HT1080 (cell line): ENCODE results near the gene OR5H2. TPM values are rescaled to one million over a fixed set of nuclear protein-coding genes. Genes with fewer than 3 reads are reported as not detected.
A peak's percentile ranks its signal among the peaks of the same experiment; 100 is the strongest.
"Not testable (repeated sequence)": the region's sequence is repeated elsewhere in the genome, so short reads cannot be mapped to it uniquely, and the experiment has no call there.

Experiments used
- DNase-seq: peaks from one replicate; pipeline ENCODE4 v3.0.0-alpha.2; 2015; ENCODE audit warnings: low read depth
- polyA plus RNA-seq, 2 experiments: library from polyadenylated mRNA; depleted of rRNA; stranded (reverse); fragments of >200 nt; gene quantifications; 2 replicates each; pipeline ENCODE4 v1.2.3, GENCODE V29; 2015
- total RNA-seq: library from RNA; depleted of rRNA; stranded (reverse); fragments of >200 nt; shearing (Covaris generic); gene quantifications from 2 replicates; pipeline ENCODE4 v1.2.3, GENCODE V29; 2014; rRNA removed

Gene OR5H2
- not detected in 2 replicates for total RNA-seq
- polyA plus RNA-seq (2015; cell fraction: cytosol; rRNA removed), result not detected in 2 replicates
- not detected in 2 replicates for polyA plus RNA-seq (2015; cell fraction: nucleus; rRNA removed)

- DNase-seq, result no peak
These were observed at the start of gene OR5H2 for GRCh38 chr3:98282205-98282604. OR5H2 (plus strand) TSS chr3:98282505; CDS start chr3:98282903, 398 bp downstream.

DNA sequence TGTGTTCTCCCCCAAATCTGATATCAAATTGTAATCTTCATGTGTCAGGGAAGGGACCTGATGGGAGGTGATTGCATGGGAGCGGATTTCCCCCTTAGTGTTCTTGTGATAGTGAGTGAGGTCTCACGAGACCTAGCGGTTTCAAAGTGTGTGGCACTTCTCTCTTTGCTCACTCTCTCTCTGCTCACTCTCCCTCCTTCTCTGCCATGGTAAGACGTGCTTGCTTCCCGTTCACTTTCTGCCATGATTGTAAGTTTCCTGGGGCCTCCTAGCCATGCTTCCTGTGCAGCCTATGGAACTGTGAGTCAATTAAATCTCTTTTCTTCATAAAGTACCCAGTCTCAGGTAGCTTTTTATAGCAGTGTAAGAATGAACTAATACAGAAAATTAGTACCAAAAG lies 48.8 kb upstream of the OR5H2 start:
- no peak for DNase-seq

- no peak for DNase-seq
These were observed 42.2 kb upstream of the OR5H2 start for GRCh38 chr3:98240131-98240530.

GRCh38 chr3:98242155-98242554 lies 40.1 kb upstream of the OR5H2 start:
- no peak for DNase-seq

GRCh38 chr3:98243843-98244242 lies 38.5 kb upstream of the OR5H2 start:
- DNase-seq, result no peak

DNA sequence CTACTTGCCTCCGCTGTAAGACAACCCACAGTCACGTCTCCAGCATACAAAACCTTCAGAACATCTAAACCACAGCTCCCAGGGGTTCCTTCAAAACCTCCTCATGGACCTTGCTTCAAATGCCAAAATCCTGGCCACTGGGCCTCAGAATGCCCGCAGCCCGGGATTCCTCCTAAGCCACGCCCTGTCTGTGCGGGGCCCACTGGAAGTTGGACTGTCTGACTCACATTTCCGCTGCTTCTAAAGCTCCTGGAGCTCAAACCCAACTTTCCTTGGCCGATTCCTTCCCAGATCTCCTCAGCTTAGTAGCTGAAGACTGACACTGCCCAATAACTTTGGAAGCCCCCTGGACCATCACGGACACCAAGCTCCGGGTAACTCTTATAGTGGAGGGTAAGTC lies 36.2 kb upstream of the OR5H2 start:
- peak; percentile 65 for DNase-seq

GRCh38 chr3:98256026-98256425 lies 26.3 kb upstream of the OR5H2 start:
- not testable (repeated sequence) for DNase-seq

DNA sequence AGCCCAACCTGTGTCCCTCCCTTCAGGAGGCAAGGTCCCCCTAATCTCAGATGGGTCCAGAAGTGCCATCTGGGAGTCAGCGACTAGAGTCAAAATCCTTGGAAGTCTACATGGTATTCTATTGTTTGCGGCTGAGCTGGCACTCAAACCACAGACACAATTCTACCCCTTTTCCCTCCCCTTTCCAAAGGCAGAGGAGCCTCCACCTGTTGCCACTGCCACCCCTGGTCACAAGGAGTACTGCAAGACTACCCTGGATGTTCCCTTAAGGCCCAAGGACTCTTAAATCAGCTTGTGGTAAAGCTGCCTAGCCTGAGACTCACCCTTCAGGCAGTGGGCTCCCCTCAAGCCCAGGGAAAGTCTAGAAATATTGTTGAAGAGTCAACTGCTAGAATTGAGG lies 22.6 kb upstream of the OR5H2 start:
- DNase-seq, result peak; percentile 34

DNA sequence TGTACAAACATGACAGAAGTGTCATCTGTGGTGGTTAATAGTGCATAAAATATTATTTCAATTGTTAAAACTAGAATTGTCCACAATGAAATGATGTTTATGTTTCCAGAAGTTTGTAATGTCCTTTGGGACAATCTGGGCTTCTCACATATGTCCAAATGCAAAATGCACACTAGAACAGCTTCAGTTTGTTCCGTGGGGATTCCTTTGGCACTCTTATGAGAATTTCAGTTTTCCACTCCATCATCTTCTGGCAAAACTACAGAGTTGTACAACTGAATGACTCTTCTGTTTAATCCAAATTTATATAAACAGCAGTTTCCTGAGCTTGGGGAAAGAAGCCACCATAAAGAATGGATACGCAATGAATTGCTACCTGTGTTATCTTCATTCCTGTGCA lies 20.3 kb upstream of the OR5H2 start:
- no peak for DNase-seq

DNA sequence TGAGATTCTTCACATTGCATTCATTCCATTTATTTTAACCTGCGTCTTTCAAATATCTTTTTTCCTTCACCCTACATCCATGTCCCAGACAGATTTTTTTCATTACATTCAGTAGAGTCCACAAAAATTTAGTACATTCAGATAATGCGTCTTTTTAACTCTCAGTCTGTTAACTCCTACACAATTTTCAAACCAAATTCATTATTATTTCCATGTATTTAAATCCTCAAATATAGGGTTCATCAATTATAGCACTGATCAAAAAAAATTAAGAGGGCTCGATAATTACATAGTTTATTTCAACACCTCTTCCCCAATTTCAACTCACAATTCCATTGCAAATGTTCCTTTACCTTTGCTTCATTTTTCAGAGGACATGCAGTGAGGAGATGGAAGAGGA lies 18.4 kb upstream of the OR5H2 start, which contains the start of gene OR5H6:
Gene OR5H6, plus strand, starts transcription at position 301 of the 400 bp plus-strand sequence. Its CDS starts 89 bp downstream, at position 390.
- no peak for DNase-seq

DNA sequence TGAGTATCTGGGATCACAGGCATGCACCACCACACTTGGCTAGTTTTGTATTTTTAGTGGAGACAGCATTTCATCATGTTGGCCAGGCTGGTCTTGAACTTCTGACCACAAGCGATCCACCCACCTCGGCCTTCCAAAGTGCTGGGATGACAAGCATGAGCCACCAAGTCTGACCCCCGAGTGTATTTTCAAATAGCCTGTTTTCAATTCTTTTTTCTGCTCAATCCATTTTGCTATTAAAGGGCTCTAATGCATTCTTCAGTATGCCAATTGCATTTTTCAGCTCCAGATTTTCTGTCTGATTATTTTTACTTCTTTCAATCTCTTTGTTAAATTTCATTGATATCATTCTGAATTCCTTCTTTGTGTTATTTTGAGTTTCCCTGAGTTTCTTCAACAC lies 12.5 kb upstream of the OR5H2 start:
- DNase-seq, result no peak

DNA sequence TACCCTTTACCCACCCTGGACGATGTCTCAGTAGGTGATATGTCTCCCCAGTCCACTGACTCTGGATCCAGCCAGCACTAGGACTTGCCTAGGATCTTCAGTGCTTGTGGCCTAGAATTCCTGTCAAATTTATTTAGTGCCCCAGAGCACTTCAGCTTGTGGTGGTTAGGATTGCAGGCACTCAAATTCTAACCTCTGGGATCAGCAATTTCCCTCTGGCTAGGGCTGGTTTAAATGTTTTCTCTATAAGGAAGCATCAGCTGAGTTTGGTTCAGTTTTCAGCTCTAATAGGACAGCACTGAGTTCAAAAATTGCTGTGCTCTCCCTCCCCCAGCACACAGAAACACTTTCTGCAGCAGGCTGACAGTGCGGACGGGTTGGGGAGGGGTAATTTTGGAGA lies 10.2 kb upstream of the OR5H2 start:
- no peak for DNase-seq

DNA sequence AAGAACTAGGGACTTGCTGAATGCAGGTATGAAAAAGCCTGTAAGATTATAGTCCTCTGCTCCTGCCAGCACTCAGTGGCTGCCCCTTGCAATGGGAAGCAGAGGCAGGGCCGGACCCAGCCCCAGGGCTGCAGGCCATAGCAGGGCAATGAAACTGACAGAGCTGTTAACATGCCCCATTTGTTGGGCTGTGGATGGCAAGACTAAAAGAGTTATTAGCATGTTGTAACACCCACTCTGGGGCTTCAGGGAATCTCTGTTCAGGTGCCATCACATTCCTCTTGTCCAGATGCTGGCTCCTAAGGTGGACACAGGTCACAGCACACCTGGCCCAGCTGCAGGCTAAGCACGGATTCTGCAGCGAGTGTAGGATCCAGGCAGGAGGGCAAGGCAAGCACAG lies 7.4 kb upstream of the OR5H2 start:
- DNase-seq, result no peak

- no peak for DNase-seq
These were observed 8.6 kb downstream of the OR5H2 start for GRCh38 chr3:98290916-98291315.

- DNase-seq, result no peak
These were observed 9.1 kb downstream of the OR5H2 start for GRCh38 chr3:98291332-98291957.

DNA sequence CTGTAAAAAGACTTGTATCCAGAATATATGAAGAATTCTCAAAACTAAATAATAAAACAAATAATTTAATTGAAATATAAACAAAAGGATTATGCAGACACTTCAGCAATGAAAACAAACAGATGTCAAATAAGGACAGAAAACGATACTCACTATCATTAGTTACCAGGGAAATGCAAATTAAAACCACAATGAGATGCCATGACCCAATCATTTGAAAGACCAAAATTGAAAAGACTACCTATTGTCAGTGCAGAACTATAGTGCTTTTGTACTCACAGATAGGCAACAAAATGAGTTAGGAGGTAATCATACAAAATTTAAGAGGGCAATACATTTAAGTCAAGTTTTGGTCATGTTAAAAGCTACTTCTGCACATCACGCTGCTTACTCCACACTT lies 39.8 kb downstream of the OR5H2 start:
- no peak for DNase-seq

DNA sequence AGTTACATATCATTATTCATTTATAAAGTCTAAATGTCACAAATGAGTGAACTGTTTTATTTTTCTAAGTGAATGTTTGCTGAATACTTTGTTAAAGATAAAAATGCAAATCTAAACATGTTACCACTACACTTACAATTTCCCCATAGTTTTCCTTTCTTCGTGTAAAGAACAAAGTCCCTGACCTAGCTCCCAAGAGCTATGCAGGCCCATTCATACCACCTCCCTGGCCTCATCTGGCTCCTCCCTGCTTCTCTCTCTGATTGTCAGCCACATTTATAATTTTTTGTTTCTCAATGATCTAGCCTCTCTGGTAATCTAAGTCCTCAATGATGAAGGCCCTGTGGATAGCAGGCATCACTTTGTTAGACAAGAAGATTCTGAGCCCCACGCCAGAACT lies 40.4 kb downstream of the OR5H2 start:
- DNase-seq, result no peak

DNA sequence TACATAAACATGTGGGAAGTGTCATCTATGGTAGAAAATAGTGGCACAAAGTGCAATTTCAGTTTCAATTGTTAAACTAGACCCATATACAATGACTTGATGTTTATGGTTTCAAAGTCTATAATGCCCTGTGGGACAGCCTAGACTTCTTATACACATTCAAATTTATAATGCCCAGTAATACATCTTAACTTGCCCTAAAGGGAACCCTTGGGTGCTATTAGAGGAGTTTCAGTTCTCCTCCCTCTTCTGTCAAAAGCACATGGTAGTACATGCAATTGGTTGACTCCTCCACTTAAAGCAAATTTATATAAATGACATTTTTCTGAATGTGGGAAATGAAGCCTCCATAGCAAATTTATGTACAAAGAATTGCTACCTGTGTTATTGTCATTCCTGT lies 41.1 kb downstream of the OR5H2 start:
- DNase-seq, result no peak

- no peak for DNase-seq
These were observed 42.8 kb downstream of the OR5H2 start for GRCh38 chr3:98325055-98325454.

DNA sequence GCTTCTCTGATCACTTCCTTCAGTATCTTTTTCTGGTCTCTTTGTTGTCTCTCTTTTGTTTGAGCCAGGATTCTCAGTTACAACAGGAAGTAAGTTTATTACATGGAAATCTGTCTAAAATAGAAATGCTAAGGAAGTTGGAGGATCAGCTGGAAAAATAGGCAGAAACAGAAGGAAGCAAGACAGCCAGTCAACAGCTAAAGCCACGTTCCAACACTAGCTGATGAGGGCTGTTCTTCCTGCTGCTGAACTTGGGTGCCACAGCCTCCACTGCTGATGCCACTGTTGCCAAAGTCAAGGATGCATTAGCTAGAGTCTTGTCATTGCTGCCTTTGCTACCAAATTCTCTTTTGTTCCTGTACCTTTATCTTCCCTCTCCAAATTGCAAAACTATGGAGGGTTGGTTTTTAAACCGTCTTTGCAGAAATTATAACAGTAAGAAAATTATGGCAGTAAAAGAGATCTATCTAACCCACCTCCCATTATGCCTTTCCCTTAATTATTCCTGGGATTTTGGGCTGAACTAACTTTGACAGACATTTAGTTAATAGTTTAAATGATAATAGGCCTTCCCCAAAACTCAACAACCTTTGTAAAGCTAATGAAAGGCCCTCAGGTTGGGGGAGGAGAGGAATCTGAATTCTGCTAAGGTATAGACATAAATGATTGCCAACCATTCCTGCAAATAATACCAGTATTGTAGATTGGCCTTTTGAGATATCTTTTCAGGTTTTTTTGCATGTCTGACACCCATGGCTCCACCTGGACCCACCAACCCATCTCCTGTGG lies 44.0 kb downstream of the OR5H2 start:
- DNase-seq, result no peak

GRCh38 chr3:98326945-98327344 lies 44.6 kb downstream of the OR5H2 start:
- DNase-seq, result no peak

- no peak for DNase-seq
These were observed 46.6 kb downstream of the OR5H2 start for GRCh38 chr3:98328933-98329332.
